CD4-positive, alpha-beta T cell (primary cell): ENCODE data around the gene ARHGEF17. TPM values are rescaled to one million over a fixed set of nuclear protein-coding genes. Genes with fewer than 3 reads are reported as not detected.

Experiments
- ATAC-seq: fragments of 200-7000 bp; cut with Tn5 transposase; one replicate; pipeline ENCODE4 v1.10.0; 2022; ENCODE audit warnings: mild to moderate bottlenecking; ENCODE audit not compliant: poor library complexity
- CTCF ChIA-PET: fragments of 350-600 bp; sonication (Branson Sonifier 250); formaldehyde crosslinking; loops from one replicate; lab custom pipeline; 2021; ENCODE audit warnings: antibody characterized with exemption, inconsistent platforms; lab: Charles Lee
- POLR2A ChIA-PET: fragments of 350-600 bp; sonication (Branson Sonifier 250); formaldehyde crosslinking; loops from one replicate; lab custom pipeline; 2021; ENCODE audit warnings: antibody characterized with exemption, inconsistent platforms; lab: Charles Lee
- DNase-seq, 14 experiments: peaks; one replicate each; pipeline ENCODE4 v3.0.0-alpha.2; 2013 to 2020; ENCODE audit warnings: mixed read lengths in 2 of 14
- H3K27ac ChIP-seq, 2 donors: one replicate each; pipeline versions ENCODE4 v1.5.1 to v1.7.0; 2013; ENCODE audit warnings: low read length in 2 of 2, low read depth in 1 of 2, mild to moderate bottlenecking in 1 of 2
- H3K27me3 ChIP-seq, 2 experiments: 1 replicate in 1 of 2; 2 replicates in 1 of 2; pipeline versions ENCODE4 v1.6.1 to v1.7.0; 2013; ENCODE audit warnings: low read length in 2 of 2, control low read depth in 1 of 2, mild to moderate bottlenecking in 1 of 2, moderate library complexity in 1 of 2; ENCODE audit not compliant: insufficient read depth in 2 of 2, control insufficient read depth in 1 of 2
- H3K36me3 ChIP-seq: one replicate; pipeline ENCODE4 v1.6.1; 2013; ENCODE audit warnings: low read length, control low read depth; ENCODE audit not compliant: insufficient read depth
- H3K4me1 ChIP-seq: one replicate; pipeline ENCODE4 v1.6.1; 2013; ENCODE audit warnings: low read length, control low read depth; ENCODE audit not compliant: insufficient read depth
- H3K4me3 ChIP-seq: one replicate; pipeline ENCODE4 v1.5.1; 2013; ENCODE audit warnings: mild to moderate bottlenecking, low read length, moderate library complexity
- H3K9me3 ChIP-seq, 2 experiments: 1 replicate in 1 of 2; 2 replicates in 1 of 2; pipeline versions ENCODE4 v1.6.1 to v1.7.0; 2013; ENCODE audit warnings: low read length in 2 of 2, mild to moderate bottlenecking in 2 of 2, control low read depth in 1 of 2, moderate library complexity in 1 of 2; ENCODE audit not compliant: control insufficient read depth in 1 of 2, insufficient read depth in 1 of 2
- H3K27ac Mint-ChIP-seq: one replicate; pipeline ENCODE4 v1.8.0; 2020; ENCODE audit warnings: mixed read lengths
- H3K27me3 Mint-ChIP-seq: one replicate; pipeline ENCODE4 v1.8.0; 2021; ENCODE audit warnings: mixed read lengths
- H3K36me3 Mint-ChIP-seq: one replicate; pipeline ENCODE4 v1.8.0; 2021; ENCODE audit warnings: low read depth, mixed read lengths
- H3K4me1 Mint-ChIP-seq: one replicate; pipeline ENCODE4 v1.8.0; 2021; ENCODE audit warnings: low read depth, mixed read lengths
- H3K4me3 Mint-ChIP-seq: one replicate; pipeline ENCODE4 v1.8.0; 2020; ENCODE audit warnings: mild to moderate bottlenecking, mixed read lengths
- H3K9me3 Mint-ChIP-seq: one replicate; pipeline ENCODE4 v1.8.0; 2020; ENCODE audit warnings: mixed read lengths
- CTCF ChIP-seq: fragments of 200-600 bp; IDR thresholded peaks from one replicate; pipeline ENCODE4 v1.8.0; 2022; ENCODE audit warnings: antibody characterized with exemption, mild to moderate bottlenecking
- intact Hi-C, 2 experiments: fragments of 100-400 bp; cut with DNase I in 1 of 2; cut with micrococcal nuclease in 1 of 2; formaldehyde crosslinking; loops; one replicate each; pipeline versions ENCODE4 v1.15.1 to v1.9.0; 2023 to 2025; cut with DNase I, micrococcal nuclease
- total RNA-seq, 174 experiments: library from RNA in 2 of 174; stranded (reverse) in 2 of 174; gene quantifications; one replicate each; pipeline ENCODE4 v1.2.3 and lab custom pipeline; 2021 to 2026

Gene ARHGEF17
- total RNA-seq, 2 experiments from 2014 or later: not detected

GRCh38 chr11:73280626-73281025 lies 27.4 kb upstream of the ARHGEF17 start:
- Mint-ChIP-seq H3K36me3 (no peaks in the 10 kb centered on the region), H3K27ac (no peak overlapping the region), H3K4me3 (no peak overlapping the region), H3K27me3 (peaks cover 5% of the 10 kb centered on the region), H3K9me3 (no peaks in the 10 kb centered on the region), H3K4me1 (no peaks in the 10 kb centered on the region)
- H3K27ac ChIP-seq: no peak overlapping the region
- DNase-seq (peak in 2 of 14 experiments; percentile 48 to 55), ATAC-seq (no peak)
- H3K36me3 ChIP-seq: no peaks in the 10 kb centered on the region
- CTCF ChIA-PET: no interaction called here
- no peaks in the 10 kb centered on the region for H3K9me3 ChIP-seq
- POLR2A ChIA-PET: no interaction called here
- intact Hi-C loops: no loop called here
- H3K4me3 ChIP-seq: no peak overlapping the region
- TF ChIP-seq CTCF: no peak
- H3K4me1 ChIP-seq: peaks cover 7% of the 10 kb centered on the region
- no peaks in the 10 kb centered on the region for H3K27me3 ChIP-seq

- Mint-ChIP-seq H3K4me1 (no peaks in the 10 kb centered on the region), H3K9me3 (no peaks in the 10 kb centered on the region), H3K27me3 (peaks cover 5% of the 10 kb centered on the region), H3K36me3 (no peaks in the 10 kb centered on the region), H3K27ac (no peak overlapping the region), H3K4me3 (no peak overlapping the region)
- DNase-seq (no peak), ATAC-seq (no peak)
- intact Hi-C loops: no loop called here
- no peak overlapping the region for H3K4me3 ChIP-seq
- no peaks in the 10 kb centered on the region for H3K36me3 ChIP-seq
- CTCF ChIA-PET: no interaction called here
- H3K4me1 ChIP-seq: peaks cover 7% of the 10 kb centered on the region
- H3K27ac ChIP-seq: no peak overlapping the region
- H3K9me3 ChIP-seq: no peaks in the 10 kb centered on the region
- POLR2A ChIA-PET: interaction anchor here (0.6 kb wide), 1 partner anchor 11 kb away, joined by 3 read pairs; no protein-coding TSS in a partner anchor
- H3K27me3 ChIP-seq: no peaks in the 10 kb centered on the region
- no peak for TF ChIP-seq CTCF
Measured at GRCh38 chr11:73281201-73281741, 26.8 kb upstream of the ARHGEF17 start.

GRCh38 chr11:73281796-73282660 lies 26.0 kb upstream of the ARHGEF17 start:
- H3K36me3 ChIP-seq: no peaks in the 10 kb centered on the region
- no peaks in the 10 kb centered on the region for H3K9me3 Mint-ChIP-seq
- H3K27me3 ChIP-seq: no peaks in the 10 kb centered on the region
- no peak for TF ChIP-seq CTCF
- H3K27me3 Mint-ChIP-seq: peaks cover 5% of the 10 kb centered on the region
- H3K4me1 ChIP-seq: peaks cover 7% of the 10 kb centered on the region
- DNase-seq (no peak), ATAC-seq (no peak)
- no peak overlapping the region for H3K4me3 Mint-ChIP-seq
- CTCF ChIA-PET: no interaction called here
- intact Hi-C loops: no loop called here
- H3K9me3 ChIP-seq: no peaks in the 10 kb centered on the region
- no peak overlapping the region for H3K4me3 ChIP-seq
- H3K4me1 Mint-ChIP-seq: no peaks in the 10 kb centered on the region
- no peak overlapping the region for H3K27ac Mint-ChIP-seq
- POLR2A ChIA-PET: interaction anchor here (0.6 kb wide), 1 partner anchor 12 kb away, joined by 3 read pairs; no protein-coding TSS in a partner anchor
- H3K27ac ChIP-seq: no peak overlapping the region
- H3K36me3 Mint-ChIP-seq: no peaks in the 10 kb centered on the region
